Small intestine (tissue), 7 donors: ENCODE measurements around the gene GPR162. TPM values are rescaled to one million over a fixed set of nuclear protein-coding genes. Genes with fewer than 3 reads are reported as not detected.

ENCODE experiments used
- DNase-seq, 2 donors: peaks; one replicate each; pipeline versions ENCODE4 v3.0.0 to v3.0.0-alpha.2; 2013
- FAIRE-seq: peaks from 2 replicates; lab custom pipeline; 2012; peaks lifted over from hg19 to GRCh38; lab: Jason Lieb, UNC
- H3K27ac ChIP-seq, 3 donors: one replicate each; pipeline ENCODE4 v1.5.1; 2013; ENCODE audit warnings: low read length in 2 of 3, mild to moderate bottlenecking in 2 of 3, control low read depth in 1 of 3, inconsistent platforms in 1 of 3, low read depth in 1 of 3, moderate library complexity in 1 of 3
- H3K27me3 ChIP-seq, 3 donors: one replicate each; pipeline ENCODE4 v1.6.1; 2013; ENCODE audit warnings: low read length in 3 of 3, inconsistent platforms in 1 of 3; ENCODE audit not compliant: control insufficient read depth in 3 of 3, insufficient read depth in 3 of 3
- H3K36me3 ChIP-seq, 3 donors: one replicate each; pipeline ENCODE4 v1.6.1; 2013; ENCODE audit warnings: low read length in 3 of 3, inconsistent platforms in 1 of 3, low read depth in 1 of 3, mild to moderate bottlenecking in 1 of 3, moderate library complexity in 1 of 3; ENCODE audit not compliant: control insufficient read depth in 3 of 3, insufficient read depth in 2 of 3
- H3K4me1 ChIP-seq, 3 donors: one replicate each; pipeline ENCODE4 v1.6.1; 2013; ENCODE audit warnings: low read length in 2 of 3, inconsistent platforms in 1 of 3, low read depth in 1 of 3, mild to moderate bottlenecking in 1 of 3, moderate library complexity in 1 of 3; ENCODE audit not compliant: control insufficient read depth in 3 of 3, insufficient read depth in 2 of 3
- H3K4me3 ChIP-seq, 3 donors: one replicate each; pipeline ENCODE4 v1.5.1; 2013; ENCODE audit warnings: low read length in 3 of 3, control low read depth in 1 of 3, inconsistent platforms in 1 of 3, low read depth in 1 of 3, mild to moderate bottlenecking in 1 of 3, moderate library complexity in 1 of 3
- H3K9me3 ChIP-seq, 2 donors: one replicate each; pipeline ENCODE4 v1.6.1; 2013; ENCODE audit warnings: low read depth in 1 of 2, low read length in 1 of 2; ENCODE audit not compliant: control insufficient read depth in 2 of 2, insufficient read depth in 1 of 2
- WGBS, 3 donors: extraction: QIAGEN DNeasy Blood & Tissue Kit; methylation state at CpG; one replicate each; pipeline ENCODE4 v1.1.7; 2013; 5-methylcytosine and 5-hydroxymethylcytosine counted together
- polyA plus RNA-seq, 4 donors: library from polyadenylated mRNA; stranded (reverse) in 3 of 4; unstranded in 1 of 4; fragments of 200-250 nt in 3 of 4; fragments of 120-200 nt in 1 of 4; gene quantifications; one replicate each; pipeline versions ENCODE4 v1.2.1 to v1.2.3, GENCODE V29; 2013
- donor health status: healthy with polysubstance abuse.
- donor health status: control.
- donor health status: control.
- donor health status: Bipolar disorder and iron deficiency.
- donor health status: healthy.

The GPR162 gene
- polyA plus RNA-seq, 4 donors = 1.1 to 6.7 (median 5.1) TPM; not detected in 1

- FAIRE-seq = no peak
- WGBS, 3 donors = 32 to 40% (median 38%) methylated on average over 12 of the region's 12 CpGs
- DNase-seq = no peak
- Histone ChIP-seq H3K27ac (peak overlapping the region in 2 of 3 donors; percentile 66 to 80), H3K36me3 (no peaks in the 10 kb centered on the region), H3K4me3 (peak overlapping the region in 1 of 3 donors; percentile 9), H3K9me3 (no peaks in the 10 kb centered on the region), H3K27me3 (no peaks in the 10 kb centered on the region), H3K4me1 (no peaks in the 10 kb centered on the region)
Measured at GRCh38 chr12:6792522-6793201, 29.0 kb upstream of the GPR162 start.

DNA sequence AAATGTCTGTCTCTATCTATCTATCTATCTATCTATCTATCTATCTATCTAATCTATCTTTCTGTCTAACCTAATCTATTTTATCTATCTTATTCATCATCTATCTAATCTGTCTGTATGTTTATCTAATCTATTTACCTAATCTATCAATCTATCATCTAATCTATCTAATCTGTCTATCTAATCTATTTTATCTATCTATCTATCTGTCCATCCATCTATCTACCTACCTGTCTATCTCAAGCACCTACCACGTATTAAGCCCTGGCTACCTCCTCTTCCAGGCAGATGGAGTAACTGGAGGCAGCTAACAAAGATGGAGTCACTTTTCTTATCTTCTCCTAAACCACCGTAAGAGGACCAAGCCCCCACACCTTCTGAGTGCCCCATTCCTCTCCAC is 26.5 kb upstream of the GPR162 start:
- H3K4me1 ChIP-seq = no peaks in the 10 kb centered on the region
- H3K27me3 ChIP-seq = no peaks in the 10 kb centered on the region

GRCh38 chr12:6796576-6796975 is 25.0 kb upstream of the GPR162 start:
- FAIRE-seq = no peak
- 79 to 91% (median 84%) methylated on average over 4 of the region's 4 CpGs for WGBS, 3 donors
- no peaks in the 10 kb centered on the region for H3K27me3 ChIP-seq

More for the DNA sequence above, 26.5 kb upstream of the GPR162 start:
- H3K4me3 ChIP-seq = no peak overlapping the region
- H3K36me3 ChIP-seq = no peaks in the 10 kb centered on the region
- H3K9me3 ChIP-seq = no peaks in the 10 kb centered on the region
- no peak for DNase-seq
- WGBS, 3 donors = 34 to 77% (median 60%) methylated on average over 2 of the region's 2 CpGs
- no peak overlapping the region for H3K27ac ChIP-seq
- FAIRE-seq = no peak

GRCh38 chr12:6799147-6799546 is 22.5 kb upstream of the GPR162 start:
- Histone ChIP-seq H3K4me3 (no peak overlapping the region), H3K27ac (no peak overlapping the region), H3K9me3 (no peaks in the 10 kb centered on the region), H3K36me3 (no peaks in the 10 kb centered on the region), H3K27me3 (no peaks in the 10 kb centered on the region), H3K4me1 (no peaks in the 10 kb centered on the region)
- FAIRE-seq (no peak), DNase-seq (no peak)
- WGBS, 3 donors = 87 to 92% (median 89%) methylated on average over 5 of the region's 5 CpGs

More at GRCh38 chr12:6796576-6796975, 25.0 kb upstream of the GPR162 start:
- no peaks in the 10 kb centered on the region for H3K9me3 ChIP-seq
- H3K4me1 ChIP-seq = no peaks in the 10 kb centered on the region
- no peak overlapping the region for H3K27ac ChIP-seq
- no peaks in the 10 kb centered on the region for H3K36me3 ChIP-seq
- DNase-seq = no peak
- H3K4me3 ChIP-seq = no peak overlapping the region

DNA sequence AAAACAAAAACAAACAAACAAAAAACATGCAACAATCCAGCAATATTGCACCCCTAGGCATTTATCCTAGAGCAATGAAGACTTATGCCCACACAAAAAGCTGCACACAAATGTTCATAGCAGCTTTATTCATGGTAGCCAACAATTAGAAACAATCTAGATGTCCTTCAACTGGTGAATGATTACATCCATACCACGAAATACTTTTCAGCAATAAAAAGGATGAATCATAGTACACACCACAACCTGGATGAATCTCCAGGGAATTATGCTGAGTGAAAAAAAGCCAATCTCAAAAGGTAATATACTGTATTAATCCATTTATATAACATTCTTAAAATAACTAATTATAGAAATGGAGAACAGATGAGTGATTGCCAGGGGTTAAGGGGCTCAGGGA is 14.5 kb upstream of the GPR162 start:
- Histone ChIP-seq H3K36me3 (no peaks in the 10 kb centered on the region), H3K4me3 (no peak overlapping the region), H3K4me1 (no peaks in the 10 kb centered on the region), H3K27ac (no peak overlapping the region), H3K27me3 (peaks cover 0 to 4% (median 0%) of the 10 kb centered on the region in 3 donors), H3K9me3 (peaks cover 0 to 2% of the 10 kb centered on the region in 2 donors)
- DNase-seq = peak in 1 of 2 donors; percentile 37
- 15 to 57% (median 28%) methylated on average over 1 of the region's 1 CpG for WGBS, 3 donors
- FAIRE-seq = no peak

DNA sequence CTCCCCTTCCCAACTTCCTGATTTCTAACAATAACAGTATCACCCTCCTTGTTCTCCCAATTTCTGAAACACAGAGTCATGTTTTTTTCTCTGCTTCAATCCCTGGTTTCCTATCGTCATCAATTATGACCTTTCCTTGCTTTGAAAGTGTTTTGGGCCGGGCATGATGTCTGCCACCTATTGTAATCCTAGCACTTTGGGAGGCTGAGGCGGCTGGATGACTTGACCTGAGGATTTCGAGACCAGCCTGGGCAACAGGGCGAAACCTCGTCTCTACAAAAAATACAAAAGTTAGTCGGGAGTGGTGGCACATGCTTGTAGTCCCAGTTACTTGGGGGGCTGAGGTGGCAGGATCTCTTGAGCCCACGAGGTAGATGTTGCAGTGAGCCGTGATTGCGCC is 12.6 kb upstream of the GPR162 start:
- Histone ChIP-seq H3K4me1 (no peaks in the 10 kb centered on the region), H3K27ac (no peak overlapping the region), H3K27me3 (peaks cover 0 to 4% (median 0%) of the 10 kb centered on the region in 3 donors), H3K9me3 (peaks cover 0 to 2% of the 10 kb centered on the region in 2 donors), H3K36me3 (no peaks in the 10 kb centered on the region), H3K4me3 (no peak overlapping the region)
- DNase-seq (no peak), FAIRE-seq (no peak)
- 80 to 86% (median 81%) methylated on average over 10 of the region's 10 CpGs for WGBS, 3 donors

DNA sequence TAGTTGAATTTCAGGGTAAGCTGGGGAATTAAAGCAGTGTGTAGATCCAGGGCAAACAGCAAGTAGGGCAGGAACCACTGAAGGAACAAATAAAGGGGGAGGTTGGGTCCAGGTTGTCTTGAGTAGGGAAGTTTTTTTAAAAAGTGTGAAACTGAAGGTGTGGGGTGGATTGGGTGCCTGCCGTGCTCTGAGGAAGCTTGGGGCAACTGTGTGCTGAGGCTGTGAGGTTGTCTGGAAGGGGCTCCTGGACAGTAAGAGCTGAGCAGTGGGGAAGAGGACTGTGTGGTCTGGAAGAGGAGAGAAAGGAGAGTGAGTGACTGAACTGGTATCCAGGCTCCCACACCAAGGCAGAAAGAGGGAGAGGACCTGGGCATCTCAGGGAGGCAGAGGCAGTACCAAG is 10.9 kb upstream of the GPR162 start:
- no peak for DNase-seq
- H3K27ac ChIP-seq = no peak overlapping the region
- FAIRE-seq = no peak
- peaks cover 0 to 2% (median 0%) of the 10 kb centered on the region in 3 donors for H3K36me3 ChIP-seq
- no peaks in the 10 kb centered on the region for H3K9me3 ChIP-seq
- 74 to 77% (median 75%) methylated on average over 1 of the region's 1 CpG for WGBS, 3 donors
- no peaks in the 10 kb centered on the region for H3K4me1 ChIP-seq
- H3K4me3 ChIP-seq = no peak overlapping the region
- peaks cover 0 to 16% (median 0%) of the 10 kb centered on the region in 3 donors for H3K27me3 ChIP-seq

DNA sequence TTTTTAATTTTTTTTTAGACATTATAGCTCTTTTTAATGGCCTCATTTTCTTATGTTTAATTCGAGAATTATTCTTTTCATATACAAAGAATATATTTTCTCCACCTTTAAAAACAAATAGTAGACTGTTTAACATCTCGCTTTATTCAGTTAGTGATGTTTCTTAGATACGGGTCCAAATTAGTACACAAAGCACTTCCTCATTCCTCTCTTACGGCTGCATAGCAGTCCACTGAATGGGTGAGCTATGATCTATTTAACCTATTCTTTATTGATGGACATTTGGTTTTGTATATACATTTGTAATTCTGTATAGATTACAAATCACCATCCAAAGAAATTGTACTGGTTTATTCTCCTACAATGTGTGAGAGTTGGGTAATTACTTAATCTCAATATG is 8.3 kb upstream of the GPR162 start:
- 29 to 57% (median 45%) methylated on average over 4 of the region's 4 CpGs for WGBS, 3 donors
- no peak for DNase-seq
- H3K9me3 ChIP-seq = no peaks in the 10 kb centered on the region
- H3K4me1 ChIP-seq = no peaks in the 10 kb centered on the region
- H3K4me3 ChIP-seq = no peak overlapping the region
- no peak for FAIRE-seq
- peaks cover 0 to 6% (median 0%) of the 10 kb centered on the region in 3 donors for H3K36me3 ChIP-seq
- H3K27ac ChIP-seq = no peak overlapping the region
- H3K27me3 ChIP-seq = peaks cover 0 to 16% (median 0%) of the 10 kb centered on the region in 3 donors
